ENCODE measurements around the gene CAPSL. TPM values are rescaled to one million over a fixed set of nuclear protein-coding genes. Genes with fewer than 3 reads are reported as not detected.

Gene CAPSL
- total RNA-seq, 4 donors from 2014 or later: 1.5 to 7.7 TPM; not detected in 2

GRCh38 chr5:35855187-35855586 lies 83.2 kb downstream of the CAPSL start:
- no peak for DNase-seq
- H3K27me3 ChIP-seq: no peaks in the 10 kb centered on the region
- no peak overlapping the region for H3K4me3 ChIP-seq
- no peak overlapping the region for H3K27ac ChIP-seq
- no peaks in the 10 kb centered on the region for H3K36me3 ChIP-seq
- no peaks in the 10 kb centered on the region for H3K4me1 ChIP-seq
- TF ChIP-seq POLR2A (IDR thresholded peaks at IDR 0.05) (no peak), CTCF (IDR thresholded peaks at IDR 0.05) (no peak)
- no peaks in the 10 kb centered on the region for H3K9me3 ChIP-seq
- intact Hi-C loops (cut with DNase I; ENCODE audit: low total_unique reads): no loop called here

Small RNAs within 50 kb of the gene (small RNA-seq; reads per million reads assigned to genes)
- gene AC112204.1: not detected

Other genes starting within 250 kb of the CAPSL start
- 1 to 10 TPM; 1.3 to 5.4 (median 3.8) TPM for gene IL7R, start 81.7 kb downstream of the CAPSL start, total RNA-seq
- not detected for gene UGT3A1, start 52.8 kb upstream of the CAPSL start, total RNA-seq
- not detected for gene UGT3A2, start 128.3 kb upstream of the CAPSL start, total RNA-seq
- 10 to 100 TPM in 2 of 4 donors, 1 to 10 TPM in 2; 2.3 to 17.9 (median 8.0) TPM for gene LMBRD2, start 213.3 kb upstream of the CAPSL start, total RNA-seq
- 10 to 100 TPM in 2 of 4 donors, 1 to 10 TPM in 2; 2.3 to 56.8 (median 9.5) TPM for gene SKP2, start 213.5 kb upstream of the CAPSL start, total RNA-seq

Measured in uterus (tissue), 4 donors.